Measurements from ENCODE around the gene COL7A1.
"Not testable (repeated sequence)": the region's sequence is repeated elsewhere in the genome, so short reads cannot be mapped to it uniquely, and the experiment has no call there.

Gene COL7A1

GRCh38 chr3:48563382-48563918 lies 31.7 kb downstream of the COL7A1 start, which contains the start of gene UCN2:
Gene UCN2, minus strand, starts transcription at chr3:48563781. Its CDS starts 657 bp downstream, at chr3:48563124.
- no peak for DNase-seq (ENCODE audit: low spot score)

GRCh38 chr3:48562367-48563095 lies 32.6 kb downstream of the COL7A1 start:
- no peak for DNase-seq (ENCODE audit: low spot score)

GRCh38 chr3:48561045-48561736 lies 33.9 kb downstream of the COL7A1 start:
- DNase-seq (ENCODE audit: low spot score) = no peak

GRCh38 chr3:48560648-48561018 lies 34.5 kb downstream of the COL7A1 start:
- DNase-seq (ENCODE audit: low spot score) = no peak

GRCh38 chr3:48558493-48559134 lies 36.5 kb downstream of the COL7A1 start:
- DNase-seq (ENCODE audit: low spot score) = no peak

GRCh38 chr3:48556796-48557626 lies 38.1 kb downstream of the COL7A1 start, which contains the start of gene PFKFB4:
Gene PFKFB4, minus strand, starts transcription at chr3:48556803. Its CDS starts 26 bp downstream, at chr3:48556777.
- DNase-seq (ENCODE audit: low spot score) = peak; percentile 98

- DNase-seq (ENCODE audit: low spot score) = no peak
Measured at GRCh38 chr3:48555949-48556795, 39.0 kb downstream of the COL7A1 start.

GRCh38 chr3:48555231-48555948 lies 39.7 kb downstream of the COL7A1 start:
- DNase-seq (ENCODE audit: low spot score) = no peak

- DNase-seq (ENCODE audit: low spot score) = no peak
Measured at GRCh38 chr3:48553886-48554845, 41.0 kb downstream of the COL7A1 start.

- DNase-seq (ENCODE audit: low spot score) = no peak
Measured at GRCh38 chr3:48553361-48553760, 41.8 kb downstream of the COL7A1 start.

GRCh38 chr3:48552111-48552951 lies 42.8 kb downstream of the COL7A1 start:
- DNase-seq (ENCODE audit: low spot score) = no peak

GRCh38 chr3:48551651-48552050 lies 43.5 kb downstream of the COL7A1 start:
- DNase-seq (ENCODE audit: low spot score) = not testable (repeated sequence)

- peak; percentile 87 for DNase-seq (ENCODE audit: low spot score)
Measured at GRCh38 chr3:48548729-48549705, 46.1 kb downstream of the COL7A1 start.

GRCh38 chr3:48548126-48548525 lies 47.0 kb downstream of the COL7A1 start:
- no peak for DNase-seq (ENCODE audit: low spot score)

GRCh38 chr3:48546203-48546829 lies 48.8 kb downstream of the COL7A1 start:
- no peak for DNase-seq (ENCODE audit: low spot score)

- no peak for DNase-seq (ENCODE audit: low spot score)
Measured at GRCh38 chr3:48544141-48544540, 51.0 kb downstream of the COL7A1 start.

Measured in kidney capillary endothelial cell (primary cell).